Measurements from ENCODE around the gene MTFMT. TPM values are rescaled to one million over a fixed set of nuclear protein-coding genes. Genes with fewer than 3 reads are reported as not detected.

Gene MTFMT
- total and polyA plus RNA-seq, 2 of the 4 experiments (the other 2 are of a cell fraction): 8.9 to 21.3 TPM

- BruUV-seq (replicated peaks): no TSS peak
- Histone ChIP-seq H3K4me2 (ENCODE audit: low read depth, low read length) (no peak overlapping the region), H2AK5ac (ENCODE audit: low read depth, low read length) (no peak overlapping the region), H3K9me1 (ENCODE audit: insufficient read depth, low read length) (peaks cover 8% of the 10 kb centered on the region; the same call in 1 of the 2 replicates), H4K91ac (ENCODE audit: insufficient read depth, low read depth, low read length) (no peak overlapping the region), H3K27ac (ENCODE audit: insufficient read depth, low read length) (no peak overlapping the region), H3K23ac (ENCODE audit: low read depth, low read length) (0 out of 2 replicates have a peak overlapping the region, but pooled peaks have one; percentile 24), H3K9me3 (ENCODE audit: control insufficient read depth, insufficient read depth, low read length) (no peaks in the 10 kb centered on the region), H2BK20ac (ENCODE audit: low read depth, low read length) (no peak overlapping the region), H2AFZ (replicated peaks; ENCODE audit: low read length, poor library complexity) (no peak overlapping the region), H3K56ac (ENCODE audit: extremely low read depth, insufficient read depth, low read length) (no peak overlapping the region), H3K4me3 (ENCODE audit: insufficient read depth, low read depth, low read length) (no peak overlapping the region), H3K4me1 (ENCODE audit: control insufficient read depth, insufficient read depth, low read length) (peaks cover 2% of the 10 kb centered on the region; the same call in 1 of the 2 replicates), H3K79me1 (ENCODE audit: low read depth in 1 of 2, low read length in 2 of 2) (peaks cover 12 to 19% of the 10 kb centered on the region in 2 experiments), H4K5ac (ENCODE audit: low read depth, low read length) (no peak overlapping the region), H4K8ac (ENCODE audit: low read depth in 2 of 2, low read length in 2 of 2) (no peak overlapping the region), H2BK15ac (ENCODE audit: low read depth, low read length) (no peak overlapping the region), H3K36me3 (ENCODE audit: control insufficient read depth, insufficient read depth, low read length) (peaks cover 11% of the 10 kb centered on the region), H2AK9ac (replicated peaks; ENCODE audit: low read depth, low read length, poor library complexity) (no peak overlapping the region), H2BK120ac (ENCODE audit: low read depth, low read length) (no peak overlapping the region), H3K9ac (ENCODE audit: low read depth, low read length) (no peak overlapping the region), H3K14ac (replicated peaks; ENCODE audit: low read depth, low read length) (0 out of 2 replicates have a peak overlapping the region, but pooled peaks have one; percentile 8), H3K27me3 (ENCODE audit: control insufficient read depth, insufficient read depth, low read length) (no peaks in the 10 kb centered on the region), H3K18ac (ENCODE audit: low read depth, low read length) (no peak overlapping the region), H3K4ac (ENCODE audit: low read depth, low read length) (no peak overlapping the region), H2BK5ac (ENCODE audit: low read depth, low read length, poor library complexity, severe bottlenecking) (no peak overlapping the region), H4K20me1 (ENCODE audit: insufficient read depth, low read length) (0 out of 2 replicates have a peak, but pooled peaks cover 8% of the 10 kb centered on the region)
- no peak for TF ChIP-seq CTCF (conservative IDR thresholded peaks at IDR 0.05; ENCODE audit: low read depth, low read length)
- TF ChIP-seq POLR2A (IDR thresholded peaks at IDR 0.05; ENCODE audit: low read depth, low read length): no peak
- DNase-seq (no peak), ATAC-seq (ENCODE audit: low read depth) (no peak)
- intact Hi-C loops (cut with micrococcal nuclease) (loop anchor here (5.0 kb wide), 1 partner anchor 185 kb away; the partner anchor contains the start of gene PLEKHO2), in situ Hi-C loops (cut with MboI; ENCODE audit: low sequenced_read_pairs) (no loop called here), dilution Hi-C loops (cut with HindIII; ENCODE audit: low sequenced_read_pairs, unreplicated experiment) (no loop called here)
- CTCF ChIA-PET: interaction anchor here (0.8 kb wide), 1 partner anchor 56 kb away, joined by 9 read pairs; no protein-coding TSS in a partner anchor
- WGBS, 2 experiments (ENCODE audit: extremely low coverage in 2 of 2, insufficient read length in 1 of 2): no CpG with 5 or more reads among the region's 1 CpG
- POLR2A ChIA-PET (ENCODE audit: unreplicated experiment): no interaction called here
These were observed 1.8 kb downstream of the MTFMT start for GRCh38 chr15:65027593-65027992.

Measured in IMR-90 (cell line).